Caco-2 (cell line): ENCODE results near the gene DNAAF5. TPM values are rescaled to one million over a fixed set of nuclear protein-coding genes. Genes with fewer than 3 reads are reported as not detected.

Experiments
- BruUV-seq: library from RNA; stranded (reverse); fragments of 400-500 nt; replicated peaks from 2 replicates; lab custom pipeline; 2021; lab: Mats Ljungman, UMichigan
- CTCF ChIA-PET: fragments of 300-600 bp; sonication (Branson Sonifier 250); formaldehyde crosslinking; loops from one replicate; lab custom pipeline; 2022; ENCODE audit warnings: antibody characterized with exemption; lab: Charles Lee
- POLR2A ChIA-PET: fragments of 300-600 bp; sonication (Branson Sonifier 250); formaldehyde crosslinking; loops from one replicate; lab custom pipeline; 2022; ENCODE audit warnings: antibody characterized with exemption; lab: Charles Lee
- DNase-seq, 2 experiments: peaks; one replicate each; pipeline versions ENCODE4 v3.0.0 to v3.0.0-alpha.2; 2020 to 2022
- H3K27me3 ChIP-seq: replicated peaks from 2 replicates; pipeline ENCODE4 v1.6.0; 2011; ENCODE audit warnings: low read length; ENCODE audit not compliant: control insufficient read depth, insufficient read depth
- H3K36me3 ChIP-seq: 2 replicates; pipeline ENCODE4 v1.5.1; 2011; ENCODE audit warnings: low read length; ENCODE audit not compliant: control insufficient read depth, insufficient read depth
- H3K4me1 ChIP-seq: fragments of 250-450 bp; sonication (Bioruptor Pico); 2 replicates; pipeline ENCODE4 v1.5.1; 2020; ENCODE audit warnings: mild to moderate bottlenecking
- H3K4me3 ChIP-seq: 2 replicates; pipeline ENCODE4 v1.5.1; 2011; ENCODE audit warnings: low read depth, mild to moderate bottlenecking, control low read depth, low read length
- H3K9me3 ChIP-seq: fragments of 250-450 bp; sonication (Bioruptor Pico); 2 replicates; pipeline ENCODE4 v1.5.1; 2020; ENCODE audit warnings: mild to moderate bottlenecking, moderate library complexity
- H3K27ac Mint-ChIP-seq: one replicate; pipeline ENCODE4 v1.8.0; 2022; ENCODE audit warnings: mixed read lengths; ENCODE audit not compliant: unreplicated experiment
- H3K27me3 Mint-ChIP-seq: one replicate; pipeline ENCODE4 v1.8.0; 2022; ENCODE audit warnings: mixed read lengths; ENCODE audit not compliant: insufficient read depth, unreplicated experiment
- H3K36me3 Mint-ChIP-seq: one replicate; pipeline ENCODE4 v1.8.0; 2022; ENCODE audit warnings: mild to moderate bottlenecking, mixed read lengths; ENCODE audit not compliant: insufficient read depth, unreplicated experiment
- H3K4me1 Mint-ChIP-seq: one replicate; pipeline ENCODE4 v1.8.0; 2022; ENCODE audit warnings: low read depth, mixed read lengths; ENCODE audit not compliant: unreplicated experiment
- H3K4me3 Mint-ChIP-seq: one replicate; pipeline ENCODE4 v1.8.0; 2022; ENCODE audit warnings: mild to moderate bottlenecking, moderate library complexity, mixed read lengths; ENCODE audit not compliant: unreplicated experiment
- H3K9me3 Mint-ChIP-seq: one replicate; pipeline ENCODE4 v1.8.0; 2022; ENCODE audit warnings: mixed read lengths; ENCODE audit not compliant: unreplicated experiment
- CTCF ChIP-seq, 2 experiments: fragments of 200-600 bp in 1 of 2; IDR thresholded peaks; 1 replicate in 1 of 2; 2 replicates in 1 of 2; pipeline versions ENCODE4 v1.5.1 to v1.8.0; 2011 to 2022; ENCODE audit warnings: antibody characterized with exemption in 1 of 2, control low read depth in 1 of 2, inconsistent platforms in 1 of 2, low read depth in 1 of 2, low read length in 1 of 2, mild to moderate bottlenecking in 1 of 2, moderate library complexity in 1 of 2; ENCODE audit not compliant: insufficient read depth in 1 of 2, severe bottlenecking in 1 of 2, unreplicated experiment in 1 of 2
- intact Hi-C: fragments of 100-400 bp; cut with micrococcal nuclease; formaldehyde crosslinking; loops from one replicate; pipeline ENCODE4 v1.10.0; 2022; ENCODE audit not compliant: unreplicated experiment
- total RNA-seq: library from RNA; stranded (reverse); gene quantifications from 2 replicates; pipeline ENCODE4 v1.2.3, GENCODE V29; 2022

DNAAF5 gene
- total RNA-seq, 1 experiment from 2014 or later, result 51.4 TPM

GRCh38 chr7:728602-729001, 2.1 kb downstream of the DNAAF5 start:
- H3K36me3 Mint-ChIP-seq, result peaks cover 49% of the 10 kb centered on the region
- CTCF ChIA-PET, result no interaction called here
- Histone ChIP-seq H3K4me3 (no peak overlapping the region), H3K27me3 (no peaks in the 10 kb centered on the region), H3K4me1 (peaks cover 14% of the 10 kb centered on the region), H3K9me3 (peaks cover 31% of the 10 kb centered on the region), H3K36me3 (peaks cover 2% of the 10 kb centered on the region)
- POLR2A ChIA-PET, result no interaction called here
- H3K27ac Mint-ChIP-seq, result no peak overlapping the region
- H3K9me3 Mint-ChIP-seq, result peaks cover 13% of the 10 kb centered on the region
- no peaks in the 10 kb centered on the region for H3K27me3 Mint-ChIP-seq
- intact Hi-C loops, result loop anchor here (5.0 kb wide), 1 partner anchor 406 kb away; no protein-coding TSS in a partner anchor
- no peak for TF ChIP-seq CTCF (IDR thresholded peaks at IDR 0.05; ENCODE audit: insufficient read depth in 1 of 2, low read depth in 1 of 2, low read length in 1 of 2, severe bottlenecking in 1 of 2, unreplicated experiment in 1 of 2)
- no TSS peak for BruUV-seq
- peak in 1 of 2 experiments; percentile 18 for DNase-seq
- H3K4me3 Mint-ChIP-seq, result peak overlapping the region; percentile 98
- peaks cover 6% of the 10 kb centered on the region for H3K4me1 Mint-ChIP-seq

- H3K36me3 Mint-ChIP-seq, result peaks cover 42% of the 10 kb centered on the region
These were observed 2.9 kb downstream of the DNAAF5 start for GRCh38 chr7:729140-730000.

More at GRCh38 chr7:729140-730000, 2.9 kb downstream of the DNAAF5 start:
- Mint-ChIP-seq H3K4me1 (peaks cover 6% of the 10 kb centered on the region), H3K27me3 (no peaks in the 10 kb centered on the region), H3K4me3 (peak overlapping the region; percentile 20), H3K9me3 (peaks cover 5% of the 10 kb centered on the region), H3K27ac (no peak overlapping the region)
- ChIA-PET POLR2A (no interaction called here), CTCF (no interaction called here)
- DNase-seq, result peak in 1 of 2 experiments; percentile 24
- H3K4me3 ChIP-seq, result no peak overlapping the region
- intact Hi-C loops, result loop anchor here (5.0 kb wide), 1 partner anchor 407 kb away; no protein-coding TSS in a partner anchor
- peaks cover 27% of the 10 kb centered on the region for H3K9me3 ChIP-seq
- peaks cover 14% of the 10 kb centered on the region for H3K4me1 ChIP-seq
- H3K36me3 ChIP-seq, result no peaks in the 10 kb centered on the region; the same call in 1 of the 2 replicates
- no peaks in the 10 kb centered on the region for H3K27me3 ChIP-seq
- BruUV-seq, result no TSS peak
- no peak for TF ChIP-seq CTCF (IDR thresholded peaks at IDR 0.05; ENCODE audit: insufficient read depth in 1 of 2, low read depth in 1 of 2, low read length in 1 of 2, severe bottlenecking in 1 of 2, unreplicated experiment in 1 of 2)
